GM12873 (cell line): ENCODE data around the gene IL32.

Experiments used
- CTCF ChIP-seq: IDR thresholded peaks from 2 replicates; pipeline ENCODE4 v1.5.1; 2012; ENCODE audit warnings: low read depth, mild to moderate bottlenecking, moderate library complexity, low read length, control low read depth; ENCODE audit not compliant: insufficient read depth; ENCODE audit errors: missing control alignments

IL32 gene

GRCh38 chr16:3029491-3030221, 35.8 kb upstream of the IL32 start:
- no peak for TF ChIP-seq CTCF

DNA sequence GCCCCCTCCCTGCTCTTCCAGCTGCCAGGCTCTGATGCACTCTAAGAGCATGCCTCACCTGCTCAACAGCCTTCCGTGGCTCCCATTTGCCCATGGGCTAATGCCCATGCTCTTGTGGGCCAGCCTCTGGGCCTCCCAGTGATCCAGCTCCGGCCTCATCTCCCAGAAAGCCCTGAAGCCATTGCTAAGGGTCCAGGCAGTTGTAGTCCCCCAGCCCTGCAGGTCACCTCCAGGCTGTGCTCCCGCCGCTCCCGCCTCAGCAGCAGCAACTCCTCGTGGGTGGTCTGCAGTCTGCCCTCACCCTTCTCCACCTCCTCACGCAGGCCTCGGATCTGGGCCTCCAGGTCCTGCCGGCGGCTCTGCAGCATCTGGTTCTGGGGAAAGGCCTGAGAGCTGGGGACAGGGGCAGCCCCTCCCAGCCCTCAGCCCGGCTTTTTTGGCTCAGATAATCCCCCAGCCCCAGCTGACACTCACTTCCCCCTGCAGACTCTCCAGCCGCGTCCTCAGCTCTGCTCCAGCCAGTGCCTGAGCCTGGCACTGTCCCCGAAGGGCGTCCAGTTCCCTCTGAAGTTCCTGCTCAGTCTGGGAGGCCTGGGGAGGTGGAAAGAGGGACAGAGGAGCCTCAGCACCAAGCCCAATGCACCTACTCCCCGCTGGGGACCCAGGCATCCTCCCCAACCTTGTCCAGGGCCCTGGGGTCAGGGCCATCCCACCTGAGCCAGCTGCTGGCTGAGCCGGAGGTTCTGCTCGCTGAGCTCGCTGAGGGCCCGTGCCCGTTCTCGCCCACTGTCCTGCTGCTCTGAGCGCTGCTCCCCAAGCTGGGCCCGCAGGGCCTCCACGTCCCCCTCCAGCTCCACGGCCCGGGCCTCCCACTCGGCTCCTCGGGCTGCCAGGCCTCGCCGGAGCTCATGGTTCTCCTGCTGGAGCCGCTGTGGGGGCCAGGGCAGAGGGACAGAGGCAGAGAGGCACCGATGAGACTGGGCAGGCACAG, 34.9 kb upstream of the IL32 start:
- TF ChIP-seq CTCF, result no peak

DNA sequence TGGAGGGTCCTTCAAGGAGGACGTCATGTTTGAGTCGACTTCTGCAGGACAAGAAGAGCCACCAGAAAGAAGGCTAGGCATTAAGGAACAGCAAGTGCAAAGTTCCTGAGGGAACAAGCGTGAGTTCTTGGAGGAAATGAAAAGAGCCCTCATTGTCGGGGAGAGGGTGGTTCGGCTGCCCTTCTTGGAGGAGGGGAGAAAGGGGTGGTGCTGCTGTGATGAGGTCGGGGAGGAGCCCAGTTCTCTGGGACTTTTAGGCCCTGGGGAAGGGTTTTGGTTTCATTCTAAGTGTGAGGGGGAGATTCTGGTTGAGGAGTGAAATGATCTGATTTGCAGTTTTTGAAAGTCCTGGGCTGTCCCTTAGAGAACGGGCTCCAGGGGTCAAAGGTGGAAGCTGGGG, 32.8 kb upstream of the IL32 start:
- no peak for TF ChIP-seq CTCF

DNA sequence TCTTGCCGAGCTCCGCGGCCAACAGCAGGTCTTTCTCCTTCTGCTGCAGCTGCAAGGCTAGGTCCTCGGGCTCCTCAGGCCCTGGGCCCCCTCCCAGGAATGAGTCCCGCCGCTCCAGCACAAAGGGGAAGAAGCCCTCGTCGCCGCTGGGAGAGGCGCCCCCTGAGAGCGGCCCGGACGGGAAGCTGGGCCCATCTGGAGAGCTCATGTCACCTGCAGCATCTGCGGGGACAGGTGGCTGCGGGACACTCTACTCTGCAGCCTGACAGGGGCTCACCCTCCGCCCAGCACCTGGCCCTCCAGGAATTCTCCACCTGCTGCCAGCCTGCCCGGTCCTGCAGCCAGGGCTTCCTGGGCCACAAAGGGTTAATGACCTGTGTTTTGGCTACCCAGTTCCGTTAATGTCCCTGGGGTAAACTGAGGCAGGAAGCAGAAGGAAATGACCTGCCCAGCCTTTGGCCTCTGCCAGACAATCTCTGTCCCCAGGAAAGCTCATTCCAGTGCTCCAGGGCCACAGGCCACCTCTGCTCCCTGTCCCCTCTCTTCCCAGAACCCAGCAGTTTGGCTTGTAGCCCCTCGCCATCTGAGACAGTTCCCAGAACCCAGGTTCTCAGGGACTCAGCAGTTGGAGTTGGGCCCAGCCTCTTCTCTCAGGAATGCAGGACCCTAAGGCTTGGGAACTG, 30.0 kb upstream of the IL32 start:
- TF ChIP-seq CTCF, result no peak

GRCh38 chr16:3035972-3036725, 29.3 kb upstream of the IL32 start:
- no peak for TF ChIP-seq CTCF

- TF ChIP-seq CTCF, result no peak
Measured at GRCh38 chr16:3036726-3037315, 28.6 kb upstream of the IL32 start, which contains the start of gene BICDL2. BICDL2 (minus strand) TSS chr16:3036944; CDS start chr16:3035496, 1,448 bp downstream.
